SK-N-SH (cell line): ENCODE data around the gene ZIM2. TPM values are rescaled to one million over a fixed set of nuclear protein-coding genes. Genes with fewer than 3 reads are reported as not detected.

ENCODE experiments used
- CTCF ChIA-PET: fragments of 300-600, 350-600 bp; formaldehyde crosslinking; extraction: SDS; loops from one replicate; lab custom pipeline; 2021; lab: Yijun Ruan, JAX
- POLR2A ChIA-PET: fragments of 350-600 bp; sonication (Branson Sonifier 250); formaldehyde crosslinking; extraction: SDS; loops from one replicate; lab custom pipeline; 2020; ENCODE audit warnings: antibody characterized with exemption, inconsistent platforms; lab: Yijun Ruan, JAX
- DNase-seq: peaks from one replicate; pipeline ENCODE4 v3.0.0; 2012
- H2AFZ ChIP-seq: fragments of 200-600 bp; sonication (generic); 2 replicates; pipeline ENCODE4 v1.8.1; 2016; ENCODE audit warnings: antibody characterized with exemption, mild to moderate bottlenecking, low read depth
- H3F3A ChIP-seq: fragments of 200-600 bp; sonication (generic); replicated peaks from 2 replicates; pipeline ENCODE3; 2016; ENCODE audit warnings: antibody characterized with exemption, mild to moderate bottlenecking; ENCODE audit not compliant: insufficient read depth
- H3K27ac ChIP-seq, 2 experiments: fragments of 200-500 bp in 1 of 2; fragments of 200-600 bp in 1 of 2; sonication (Bioruptor generic) in 1 of 2; sonication (generic), shearing (Covaris generic) in 1 of 2; 2 replicates each; pipeline versions ENCODE4 v1.5.1 to v1.6.1; 2014 to 2016; ENCODE audit warnings: low read depth in 2 of 2, inconsistent platforms in 1 of 2, low read length in 1 of 2, mild to moderate bottlenecking in 1 of 2, mixed read lengths in 1 of 2
- H3K27me3 ChIP-seq: fragments of 200-600 bp; sonication (generic), shearing (Covaris generic); 2 replicates; pipeline ENCODE4 v1.6.1; 2016; ENCODE audit warnings: mixed run types; ENCODE audit not compliant: insufficient read depth
- H3K36me3 ChIP-seq, 2 experiments: fragments of 200-500 bp in 1 of 2; fragments of 200-600 bp in 1 of 2; sonication (Bioruptor generic) in 1 of 2; sonication (generic) in 1 of 2; replicated peaks in 1 of 2; 2 replicates each; pipeline versions ENCODE3 to v1.5.1; 2014 to 2016; ENCODE audit warnings: low read length in 1 of 2, mild to moderate bottlenecking in 1 of 2; ENCODE audit not compliant: insufficient read depth in 2 of 2, control insufficient read depth in 1 of 2
- H3K4me1 ChIP-seq, 2 experiments: fragments of 200-500 bp in 1 of 2; fragments of 200-600 bp in 1 of 2; sonication (Bioruptor generic) in 1 of 2; sonication (generic), shearing (Covaris generic) in 1 of 2; 2 replicates each; pipeline versions ENCODE4 v1.5.1 to v1.6.1; 2014 to 2016; ENCODE audit warnings: low read depth in 1 of 2, low read length in 1 of 2, mixed run types in 1 of 2; ENCODE audit not compliant: insufficient read depth in 2 of 2, control insufficient read depth in 1 of 2
- H3K4me2 ChIP-seq: fragments of 200-600 bp; sonication (generic), shearing (Covaris generic); 2 replicates; pipeline ENCODE4 v1.6.1; 2017; ENCODE audit warnings: mixed run types
- H3K4me3 ChIP-seq, 2 experiments: fragments of 200-500 bp in 1 of 2; fragments of 200-600 bp in 1 of 2; sonication (Bioruptor generic) in 1 of 2; sonication (generic), shearing (Covaris generic) in 1 of 2; 2 replicates each; pipeline versions ENCODE4 v1.5.1 to v1.8.1; 2014 to 2016; ENCODE audit warnings: low read depth in 2 of 2, inconsistent platforms in 1 of 2, low read length in 1 of 2, mild to moderate bottlenecking in 1 of 2, mixed read lengths in 1 of 2, moderate library complexity in 1 of 2
- H3K79me2 ChIP-seq: fragments of 200-600 bp; sonication (generic); 2 replicates; pipeline ENCODE4 v1.8.1; 2017; ENCODE audit warnings: mild to moderate bottlenecking; ENCODE audit not compliant: insufficient read depth
- H3K9ac ChIP-seq: fragments of 200-600 bp; sonication (generic); 2 replicates; pipeline ENCODE4 v1.6.1; 2017; ENCODE audit warnings: mixed run types
- H3K9me2 ChIP-seq: fragments of 200-600 bp; sonication (generic); 2 replicates; pipeline ENCODE4 v1.6.1; 2017; ENCODE audit warnings: mixed run types
- H3K9me3 ChIP-seq: fragments of 200-600 bp; sonication (generic); 2 replicates; pipeline ENCODE4 v1.6.1; 2017; ENCODE audit warnings: mixed run types, mild to moderate bottlenecking, moderate library complexity
- H4K20me1 ChIP-seq: fragments of 200-600 bp; sonication (generic); 2 replicates; pipeline ENCODE4 v1.6.1; 2017; ENCODE audit warnings: mild to moderate bottlenecking, mixed run types; ENCODE audit not compliant: insufficient read depth
- ELF1 ChIP-seq: IDR thresholded peaks from 2 replicates; pipeline ENCODE4 v1.4.0; 2012
- EP300 ChIP-seq, 2 experiments: IDR thresholded peaks; 2 replicates each; pipeline versions ENCODE4 v1.4.0 to v1.6.1; 2012; ENCODE audit warnings: borderline replicate concordance in 1 of 2, low read depth in 1 of 2, low read length in 1 of 2
- FOSL2 ChIP-seq: IDR thresholded peaks from 2 replicates; pipeline ENCODE4 v1.4.0; 2012; ENCODE audit warnings: low read depth, mild to moderate bottlenecking, moderate library complexity, borderline replicate concordance
- FOXJ3 ChIP-seq: sonication (generic); formaldehyde crosslinking; IDR thresholded peaks from 2 replicates; pipeline ENCODE4 v1.5.1; 2020; ENCODE audit warnings: mild to moderate bottlenecking, missing genetic modification reagents
- FOXM1 ChIP-seq: IDR thresholded peaks from 2 replicates; pipeline ENCODE4 v1.4.0; 2012; ENCODE audit warnings: low read depth, mild to moderate bottlenecking
- GATA2 ChIP-seq: sonication (generic); formaldehyde crosslinking; IDR thresholded peaks from 2 replicates; pipeline ENCODE4 v1.5.0; 2020; ENCODE audit warnings: mild to moderate bottlenecking, missing genetic modification reagents
- MXI1 ChIP-seq: IDR thresholded peaks from 2 replicates; pipeline ENCODE4 v1.6.1; 2012; ENCODE audit warnings: mild to moderate bottlenecking, low read depth, low read length, improper control_type of control experiment
- NRF1 ChIP-seq: IDR thresholded peaks from 2 replicates; pipeline ENCODE4 v1.6.1; 2012; ENCODE audit warnings: low read depth, mild to moderate bottlenecking, low read length
- PBX3 ChIP-seq: IDR thresholded peaks from 2 replicates; pipeline ENCODE4; 2012
- SMC3 ChIP-seq: IDR thresholded peaks from 2 replicates; pipeline ENCODE4 v1.6.1; 2012; ENCODE audit warnings: low read depth, low read length, improper control_type of control experiment
- TAF1 ChIP-seq: IDR thresholded peaks from 2 replicates; pipeline ENCODE4 v1.6.1; 2012; ENCODE audit warnings: low read depth, mild to moderate bottlenecking, low read length, moderate library complexity, borderline replicate concordance
- TCF12 ChIP-seq: IDR thresholded peaks from 2 replicates; pipeline ENCODE4 v1.4.0; 2012
- TEAD4 ChIP-seq: IDR thresholded peaks from 2 replicates; pipeline ENCODE4 v1.4.0; 2012; ENCODE audit warnings: mild to moderate bottlenecking, borderline replicate concordance; ENCODE audit not compliant: insufficient read depth
- YY1 ChIP-seq: IDR thresholded peaks from 2 replicates; pipeline ENCODE4 v1.4.0; 2012; ENCODE audit warnings: low read depth, mild to moderate bottlenecking
- ZBTB33 ChIP-seq: IDR thresholded peaks from 2 replicates; pipeline ENCODE4 v1.4.0; 2012; ENCODE audit warnings: low read depth, borderline replicate concordance
- WGBS: methylation state at CpG from one replicate; pipeline ENCODE4 v1.1.6; 2017; ENCODE audit warnings: low lambda C conversion rate; 5-methylcytosine and 5-hydroxymethylcytosine counted together
- polyA plus RNA-seq, 3 experiments: library from polyadenylated mRNA; depleted of rRNA; stranded (reverse); fragments of >200 nt; gene quantifications; 2 replicates each; pipeline ENCODE4 v1.2.3, GENCODE V29; 2012
- TF ChIP-seq, protein P1 (sequence below): IDR thresholded peaks from 2 replicates; pipeline ENCODE4 v1.4.0; 2012; ENCODE audit warnings: low read depth, borderline replicate concordance

ZIM2 gene
- polyA plus RNA-seq, 1 of the 3 experiments (the other 2 are of a cell fraction) = not detected

DNA sequence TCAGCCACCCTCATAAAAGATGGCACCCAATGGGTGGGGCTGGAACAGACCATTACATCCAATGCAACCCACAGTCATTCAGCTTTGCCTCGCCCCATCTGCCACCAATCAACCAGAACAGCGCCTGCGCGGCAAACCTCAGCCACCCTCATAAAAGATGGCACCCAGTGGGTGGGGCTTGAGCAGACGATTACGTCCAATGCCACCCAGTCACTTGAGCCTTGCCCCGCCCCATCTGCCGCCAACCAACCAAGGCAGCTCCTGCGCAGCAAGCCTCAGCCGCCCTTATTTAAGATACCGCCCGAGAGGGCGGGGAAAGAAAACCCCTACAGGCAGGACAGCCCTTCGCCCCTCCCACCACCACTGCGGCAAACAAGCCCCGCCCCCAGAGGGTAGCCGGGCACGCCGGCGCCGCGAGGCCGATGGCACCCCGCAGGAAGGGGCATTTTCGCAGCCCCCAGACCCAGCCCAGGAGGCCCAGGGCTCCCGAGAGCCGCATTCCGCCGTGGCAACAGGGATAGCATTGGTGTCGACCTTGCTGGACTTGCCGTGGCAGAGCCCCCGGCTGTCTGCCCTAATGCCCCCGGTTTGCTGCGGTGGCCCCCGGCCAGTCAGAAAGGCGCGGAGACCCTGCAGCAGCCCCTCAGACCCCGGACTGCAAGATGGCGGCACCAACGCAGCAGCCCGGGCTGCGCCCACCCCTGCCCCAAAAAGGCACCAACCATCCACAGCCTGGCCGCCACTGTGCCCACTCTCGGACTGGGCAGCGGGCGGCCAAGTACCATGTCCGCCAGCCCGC is 675 bp downstream of the ZIM2 start:
- Histone ChIP-seq H3K4me2 (peak overlapping the region; percentile 60), H3K4me1 (peaks cover 0 to 2% of the 10 kb centered on the region in 2 experiments; a peak in 1 of 4 replicates)

GRCh38 chr19:56838909-56839651 is 1.4 kb downstream of the ZIM2 start:
- TF ChIP-seq TAF1 (no peak), YY1 (peak; percentile 85), GATA2 (no peak), FOXM1 (no peak), FOSL2 (no peak), NRF1 (peak; percentile 62), SMC3 (no peak), TEAD4 (no peak), TCF12 (no peak), ELF1 (no peak), MXI1 (no peak), EP300 (IDR thresholded peaks at IDR 0.05; ENCODE audit: borderline replicate concordance in 1 of 2, low read depth in 1 of 2, low read length in 1 of 2) (no peak), PBX3 (peak; percentile 69), ZBTB33 (no peak), FOXJ3 (CRISPR knock-in tag) (no peak)
- TF ChIP-seq, protein P1, sequence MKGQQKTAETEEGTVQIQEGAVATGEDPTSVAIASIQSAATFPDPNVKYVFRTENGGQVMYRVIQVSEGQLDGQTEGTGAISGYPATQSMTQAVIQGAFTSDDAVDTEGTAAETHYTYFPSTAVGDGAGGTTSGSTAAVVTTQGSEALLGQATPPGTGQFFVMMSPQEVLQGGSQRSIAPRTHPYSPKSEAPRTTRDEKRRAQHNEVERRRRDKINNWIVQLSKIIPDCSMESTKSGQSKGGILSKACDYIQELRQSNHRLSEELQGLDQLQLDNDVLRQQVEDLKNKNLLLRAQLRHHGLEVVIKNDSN = no peak
- TF ChIP-seq, all 33 proteins: peak for 3
- WGBS = 43% methylated on average over 23 of the region's 34 CpGs
- H3K79me2 ChIP-seq = no peaks in the 10 kb centered on the region
- peak overlapping the region; percentile 46 to 62; a peak in 2 of 4 replicates for H3K4me3 ChIP-seq
- no peaks in the 10 kb centered on the region for H3K9me2 ChIP-seq
- H3K27me3 ChIP-seq = no peaks in the 10 kb centered on the region
- peak; percentile 69 for DNase-seq
- H2AFZ ChIP-seq = no peak overlapping the region
- no peaks in the 10 kb centered on the region for H3K36me3 ChIP-seq
- H3K4me2 ChIP-seq = no peak overlapping the region
- no peaks in the 10 kb centered on the region for H3F3A ChIP-seq
- H4K20me1 ChIP-seq = no peaks in the 10 kb centered on the region
- ChIA-PET POLR2A (interaction anchor here (0.7 kb wide), 1 partner anchor 545 kb away, joined by 3 read pairs; no protein-coding TSS in a partner anchor), CTCF (interaction anchor here (1.0 to 3.4 kb wide), 8 partner anchors 35 to 260 kb away, joined by 3 to 70 read pairs (median 6); no protein-coding TSS in a partner anchor)
- H3K9ac ChIP-seq = no peak overlapping the region
- H3K4me1 ChIP-seq = peaks cover 0 to 2% of the 10 kb centered on the region in 2 experiments; a peak in 1 of 4 replicates
- H3K27ac ChIP-seq = peak overlapping the region in 1 of 2 experiments; percentile 9; a peak in 1 of 4 replicates
- H3K9me3 ChIP-seq = no peaks in the 10 kb centered on the region

More for the DNA sequence above, 675 bp downstream of the ZIM2 start:
- peak; percentile 59; the same call in 1 of the 2 replicates for TF ChIP-seq NRF1
- TF ChIP-seq TEAD4 = no peak
- Histone ChIP-seq H3K79me2 (no peaks in the 10 kb centered on the region), H3K9me2 (no peaks in the 10 kb centered on the region), H3K9me3 (no peaks in the 10 kb centered on the region), H3K9ac (no peak overlapping the region), H2AFZ (peak overlapping the region; percentile 68), H3K27me3 (no peaks in the 10 kb centered on the region), H3K4me3 (peak overlapping the region; percentile 39 to 46), H3K27ac (peak overlapping the region; percentile 9 to 53; a peak in 2 of 4 replicates), H3K36me3 (no peaks in the 10 kb centered on the region), H3F3A (no peaks in the 10 kb centered on the region), H4K20me1 (no peaks in the 10 kb centered on the region)
- WGBS = 36% methylated on average over 9 of the region's 48 CpGs
- ChIA-PET CTCF (interaction anchor here (1.8 to 2.4 kb wide), 2 partner anchors 259 kb away, joined by 8 read pairs; no protein-coding TSS in a partner anchor), POLR2A (no interaction called here)
- peak; percentile 72 for DNase-seq
